Glutamatergic neuron (in vitro differentiated cells): ENCODE measurements around the gene ATMIN. TPM values are rescaled to one million over a fixed set of nuclear protein-coding genes. Genes with fewer than 3 reads are reported as not detected.

ENCODE experiments used
- DNase-seq: peaks from one replicate; pipeline ENCODE4 v3.0.0; 2022
- H3K27ac Mint-ChIP-seq: one replicate; pipeline ENCODE4 v1.8.0; 2020; ENCODE audit warnings: mild to moderate bottlenecking, mixed read lengths, inconsistent platforms; ENCODE audit not compliant: unreplicated experiment
- H3K27me3 Mint-ChIP-seq: one replicate; pipeline ENCODE4 v1.8.0; 2020; ENCODE audit warnings: mild to moderate bottlenecking, moderate library complexity, mixed read lengths, inconsistent platforms; ENCODE audit not compliant: unreplicated experiment
- H3K36me3 Mint-ChIP-seq: one replicate; pipeline ENCODE4 v1.8.0; 2020; ENCODE audit warnings: mild to moderate bottlenecking, mixed read lengths, inconsistent platforms; ENCODE audit not compliant: unreplicated experiment
- H3K4me1 Mint-ChIP-seq: one replicate; pipeline ENCODE4 v1.8.0; 2020; ENCODE audit warnings: mild to moderate bottlenecking, low read depth, mixed read lengths, inconsistent platforms; ENCODE audit not compliant: unreplicated experiment
- H3K4me3 Mint-ChIP-seq: one replicate; pipeline ENCODE4 v1.8.0; 2020; ENCODE audit warnings: mild to moderate bottlenecking, mixed read lengths, inconsistent platforms; ENCODE audit not compliant: unreplicated experiment
- H3K9me3 Mint-ChIP-seq: one replicate; pipeline ENCODE4 v1.8.0; 2020; ENCODE audit warnings: mild to moderate bottlenecking, moderate library complexity, mixed read lengths, inconsistent platforms; ENCODE audit not compliant: unreplicated experiment
- total RNA-seq: library from RNA; stranded (reverse); fragmentation: NEBNext Ultra II Directional; extraction: Animal tissue kit (Norgen Biotek cat#: 25700); gene quantifications from one replicate; pipeline ENCODE4 v1.2.1, GENCODE V29; 2021; ENCODE audit not compliant: unreplicated experiment
- TF ChIP-seq, protein P1 (sequence below): fragments of 200-600 bp; sonication (generic); IDR thresholded peaks from one replicate; pipeline ENCODE4 v1.5.0; 2021; ENCODE audit not compliant: partially characterized antibody, unreplicated experiment

ATMIN gene
- total RNA-seq, 1 donor from 2014 or later: 61.5 TPM

DNA sequence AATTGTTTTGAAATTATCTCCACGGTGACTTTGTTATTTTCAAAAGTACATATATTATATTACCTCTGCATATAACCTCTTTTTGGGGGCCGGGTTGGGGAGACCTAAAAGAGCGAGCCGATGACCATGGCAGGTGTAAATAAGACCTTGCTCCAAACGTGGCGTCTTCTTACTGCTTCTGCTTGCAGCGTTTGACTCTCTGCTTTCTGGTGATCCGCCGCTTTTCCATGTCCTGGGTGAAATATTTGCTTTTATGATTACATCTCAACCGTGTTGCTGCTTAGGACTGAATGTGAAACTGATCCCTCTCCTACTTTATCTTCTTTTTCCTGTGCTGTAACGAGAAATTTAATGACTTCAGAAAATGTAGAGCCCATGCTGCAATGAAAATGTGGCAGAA, 18.1 kb downstream of the ATMIN start:
- DNase-seq: no peak
- Mint-ChIP-seq H3K4me3 (no peak overlapping the region), H3K36me3 (peaks cover 23% of the 10 kb centered on the region), H3K9me3 (peaks cover 8% of the 10 kb centered on the region), H3K4me1 (no peaks in the 10 kb centered on the region), H3K27me3 (no peaks in the 10 kb centered on the region), H3K27ac (no peak overlapping the region)
- TF ChIP-seq, protein P1, sequence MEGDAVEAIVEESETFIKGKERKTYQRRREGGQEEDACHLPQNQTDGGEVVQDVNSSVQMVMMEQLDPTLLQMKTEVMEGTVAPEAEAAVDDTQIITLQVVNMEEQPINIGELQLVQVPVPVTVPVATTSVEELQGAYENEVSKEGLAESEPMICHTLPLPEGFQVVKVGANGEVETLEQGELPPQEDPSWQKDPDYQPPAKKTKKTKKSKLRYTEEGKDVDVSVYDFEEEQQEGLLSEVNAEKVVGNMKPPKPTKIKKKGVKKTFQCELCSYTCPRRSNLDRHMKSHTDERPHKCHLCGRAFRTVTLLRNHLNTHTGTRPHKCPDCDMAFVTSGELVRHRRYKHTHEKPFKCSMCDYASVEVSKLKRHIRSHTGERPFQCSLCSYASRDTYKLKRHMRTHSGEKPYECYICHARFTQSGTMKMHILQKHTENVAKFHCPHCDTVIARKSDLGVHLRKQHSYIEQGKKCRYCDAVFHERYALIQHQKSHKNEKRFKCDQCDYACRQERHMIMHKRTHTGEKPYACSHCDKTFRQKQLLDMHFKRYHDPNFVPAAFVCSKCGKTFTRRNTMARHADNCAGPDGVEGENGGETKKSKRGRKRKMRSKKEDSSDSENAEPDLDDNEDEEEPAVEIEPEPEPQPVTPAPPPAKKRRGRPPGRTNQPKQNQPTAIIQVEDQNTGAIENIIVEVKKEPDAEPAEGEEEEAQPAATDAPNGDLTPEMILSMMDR: no peak

DNA sequence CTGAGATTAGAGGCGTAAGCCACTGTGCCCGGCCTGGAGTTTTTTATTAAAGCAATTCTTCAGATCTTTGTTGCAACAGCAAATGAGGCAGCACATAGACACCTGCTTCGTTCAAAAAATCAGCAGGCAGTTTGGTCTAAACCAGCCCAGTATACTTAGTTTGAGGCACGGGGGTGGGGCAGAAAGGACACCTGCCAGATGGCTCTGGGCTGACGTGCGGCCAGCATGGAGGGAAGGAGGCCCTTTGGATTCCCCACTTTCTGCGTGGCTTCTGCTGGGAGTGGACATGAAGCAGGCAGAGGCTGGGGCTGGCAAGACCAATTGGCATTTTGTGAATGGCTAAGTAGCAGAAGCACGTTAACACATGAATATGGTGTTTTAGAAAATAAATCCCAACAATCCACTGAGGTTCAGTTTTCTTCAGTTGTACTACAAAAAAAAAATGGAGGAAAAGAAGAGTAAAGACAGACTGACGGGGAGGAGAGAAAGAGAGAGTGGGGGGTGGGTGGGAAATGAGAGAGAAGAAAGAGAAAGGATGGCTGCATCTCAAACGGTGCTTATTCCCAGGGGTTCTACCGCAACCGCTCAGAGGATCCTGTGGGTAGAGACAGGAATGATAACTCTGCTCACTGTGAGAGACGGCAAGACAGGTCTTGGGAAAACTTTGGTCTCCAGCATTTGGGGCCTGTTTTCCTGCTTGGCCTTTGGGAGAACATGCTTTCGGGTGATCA, 25.1 kb downstream of the ATMIN start:
- Mint-ChIP-seq H3K27ac (peak overlapping the region; percentile 91), H3K9me3 (peaks cover 4% of the 10 kb centered on the region), H3K4me3 (peak overlapping the region; percentile 84), H3K4me1 (peaks cover 17% of the 10 kb centered on the region), H3K36me3 (no peaks in the 10 kb centered on the region), H3K27me3 (no peaks in the 10 kb centered on the region)
- peak; percentile 35 for DNase-seq
- TF ChIP-seq, protein P1: no peak

DNA sequence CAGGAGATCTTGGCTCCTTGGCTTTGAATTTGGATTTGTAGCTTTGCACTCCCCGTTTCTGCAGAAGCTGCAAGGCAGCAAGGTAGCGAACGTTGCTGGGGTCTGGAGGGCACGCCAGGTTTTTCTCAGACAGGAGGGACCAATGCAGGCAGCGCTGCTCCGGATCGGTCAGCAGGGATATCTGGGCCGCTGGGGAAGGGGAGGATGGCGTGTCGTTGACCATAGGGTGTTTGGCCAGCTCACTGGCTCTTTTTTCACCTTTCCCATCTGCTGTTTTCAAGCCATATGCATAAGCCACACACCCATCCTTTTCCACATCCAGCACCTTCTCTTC, 25.6 kb downstream of the ATMIN start:
- DNase-seq: peak; percentile 27
- peaks cover 17% of the 10 kb centered on the region for H3K4me1 Mint-ChIP-seq
- TF ChIP-seq, protein P1: no peak
- H3K4me3 Mint-ChIP-seq: peak overlapping the region; percentile 84
- peak overlapping the region; percentile 91 for H3K27ac Mint-ChIP-seq
- peaks cover 4% of the 10 kb centered on the region for H3K9me3 Mint-ChIP-seq
- no peaks in the 10 kb centered on the region for H3K36me3 Mint-ChIP-seq
- no peaks in the 10 kb centered on the region for H3K27me3 Mint-ChIP-seq

DNA sequence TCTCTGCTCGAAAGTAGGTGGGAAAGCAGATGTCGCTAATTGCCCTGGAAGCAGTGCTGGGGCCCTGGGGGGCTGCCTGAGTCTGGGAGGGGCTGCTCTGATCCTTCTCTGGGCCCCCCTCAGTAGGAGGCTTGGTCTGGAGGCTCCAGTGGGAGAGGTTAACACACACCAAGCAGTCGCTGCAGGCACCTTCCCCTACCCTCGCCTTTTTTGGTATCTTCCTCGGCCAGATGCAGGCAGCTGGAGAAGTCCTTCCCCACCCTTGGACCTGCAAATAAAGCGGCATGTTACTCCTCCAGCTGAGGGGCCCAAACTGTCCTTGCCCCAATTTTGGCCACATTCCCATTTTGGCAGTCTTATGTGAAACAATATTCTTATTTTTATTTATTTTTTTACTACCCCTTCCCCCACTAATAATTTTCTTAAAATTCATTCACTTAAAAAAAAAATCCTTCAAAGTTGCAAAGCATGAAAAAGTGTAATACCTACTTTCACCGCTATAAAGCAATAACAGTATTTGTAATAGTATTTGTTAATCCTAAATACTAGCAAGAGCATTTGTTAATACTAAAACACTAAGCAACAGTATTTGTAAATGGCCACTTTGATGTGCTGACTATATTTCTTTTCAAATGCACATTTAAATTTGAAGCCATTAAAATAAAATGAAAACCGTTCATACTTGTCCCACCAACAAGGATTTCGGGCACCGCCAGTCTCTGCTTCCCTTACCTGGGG, 26.4 kb downstream of the ATMIN start:
- Mint-ChIP-seq H3K27me3 (no peaks in the 10 kb centered on the region), H3K4me3 (peak overlapping the region; percentile 38), H3K36me3 (no peaks in the 10 kb centered on the region), H3K4me1 (peaks cover 17% of the 10 kb centered on the region), H3K27ac (peak overlapping the region; percentile 91), H3K9me3 (peaks cover 4% of the 10 kb centered on the region)
- peak; percentile 22 for DNase-seq
- TF ChIP-seq, protein P1: peak; percentile 49

DNA sequence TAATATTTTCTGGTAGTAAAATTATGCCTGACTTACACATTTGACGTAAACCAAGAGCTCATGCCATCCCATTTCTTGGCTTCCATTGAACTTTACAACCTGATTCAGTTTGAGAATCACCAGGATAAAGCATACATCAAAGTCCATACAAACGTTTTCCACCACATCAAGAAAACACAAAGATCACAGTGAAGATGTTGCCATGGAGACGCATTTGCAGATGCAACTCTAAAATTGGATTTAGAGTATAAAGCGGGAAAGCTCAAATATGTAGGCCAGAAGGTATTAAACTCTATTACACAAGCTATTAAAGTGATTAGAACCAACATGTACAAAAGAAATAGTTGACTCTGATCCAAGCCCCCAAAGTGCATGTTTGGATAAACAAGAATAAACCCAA, 31.0 kb downstream of the ATMIN start:
- Mint-ChIP-seq H3K4me3 (no peak overlapping the region), H3K36me3 (no peaks in the 10 kb centered on the region), H3K27ac (no peak overlapping the region), H3K9me3 (no peaks in the 10 kb centered on the region), H3K27me3 (no peaks in the 10 kb centered on the region), H3K4me1 (peaks cover under 1% of the 10 kb centered on the region)
- TF ChIP-seq, protein P1: no peak
- DNase-seq: no peak
